HEK293T (cell line): ENCODE measurements around the gene CIZ1.

Experiments
- CTCF ChIA-PET: fragments of 350-600 bp; formaldehyde crosslinking; extraction: SDS; loops from one replicate; lab custom pipeline; 2021; ENCODE audit warnings: antibody characterized with exemption, inconsistent platforms; lab: Yijun Ruan, JAX
- POLR2A ChIA-PET: fragments of 350-600 bp; formaldehyde crosslinking; extraction: SDS; loops from one replicate; lab custom pipeline; 2020; ENCODE audit warnings: antibody characterized with exemption, inconsistent platforms; lab: Yijun Ruan, JAX
- DNase-seq: peaks from one replicate; pipeline ENCODE4 v3.0.0; 2012; ENCODE audit warnings: mixed read lengths; ENCODE audit errors: extremely low spot score
- ARNT ChIP-seq: fragments of 450-650 bp; IDR thresholded peaks from 2 replicates; pipeline ENCODE4 v1.6.1; 2017; ENCODE audit warnings: mild to moderate bottlenecking
- BHLHE40 ChIP-seq: fragments of 450-650 bp; IDR thresholded peaks from 2 replicates; pipeline ENCODE4 v1.6.1; 2016; ENCODE audit warnings: mild to moderate bottlenecking, moderate library complexity, borderline replicate concordance
- CTBP1 ChIP-seq: fragments of 450-650 bp; IDR thresholded peaks from 2 replicates; pipeline ENCODE4 v1.6.1; 2016; ENCODE audit warnings: borderline replicate concordance
- ELF4 ChIP-seq: fragments of 450-650 bp; IDR thresholded peaks from 2 replicates; pipeline ENCODE4 v1.6.1; 2017; ENCODE audit warnings: antibody characterized with exemption
- FOXA1 ChIP-seq: fragments of 450-650 bp; IDR thresholded peaks from 2 replicates; pipeline ENCODE4 v1.6.1; 2016; ENCODE audit warnings: mild to moderate bottlenecking
- FOXK2 ChIP-seq: fragments of 450-650 bp; IDR thresholded peaks from 2 replicates; pipeline ENCODE4 v1.6.1; 2016; ENCODE audit warnings: mild to moderate bottlenecking
- FOXM1 ChIP-seq: fragments of 450-650 bp; IDR thresholded peaks from 2 replicates; pipeline ENCODE4 v1.6.1; 2017; ENCODE audit warnings: mild to moderate bottlenecking, borderline replicate concordance
- HDGF ChIP-seq: fragments of 450-650 bp; IDR thresholded peaks from 2 replicates; pipeline ENCODE4 v1.6.1; 2017; ENCODE audit warnings: antibody characterized with exemption, borderline replicate concordance
- L3MBTL2 ChIP-seq: fragments of 450-650 bp; conservative IDR thresholded peaks from 2 replicates; pipeline ENCODE4 v1.6.1; 2016; ENCODE audit warnings: mild to moderate bottlenecking
- LEF1 ChIP-seq: fragments of 450-650 bp; IDR thresholded peaks from 2 replicates; pipeline ENCODE4 v1.6.1; 2017; ENCODE audit warnings: mild to moderate bottlenecking, borderline replicate concordance
- NFRKB ChIP-seq: fragments of 450-650 bp; IDR thresholded peaks from 2 replicates; pipeline ENCODE4 v1.6.1; 2016; ENCODE audit warnings: mild to moderate bottlenecking, moderate library complexity
- PKNOX1 ChIP-seq: fragments of 450-650 bp; IDR thresholded peaks from 2 replicates; pipeline ENCODE4 v1.6.1; 2016
- SP1 ChIP-seq: fragments of 450-650 bp; IDR thresholded peaks from 2 replicates; pipeline ENCODE4 v1.6.1; 2017
- SUZ12 ChIP-seq: fragments of 450-650 bp; IDR thresholded peaks from 2 replicates; pipeline ENCODE4 v1.6.1; 2016; ENCODE audit warnings: mild to moderate bottlenecking
- TARDBP ChIP-seq: fragments of 450-650 bp; IDR thresholded peaks from 2 replicates; pipeline ENCODE4 v1.6.1; 2016
- ZNF384 ChIP-seq: fragments of 450-650 bp; IDR thresholded peaks from 2 replicates; pipeline ENCODE4 v1.6.1; 2016

Gene CIZ1

GRCh38 chr9:128145951-128146351 lies 45.4 kb downstream of the CIZ1 start:
- TF ChIP-seq SUZ12 (no peak), BHLHE40 (no peak), PKNOX1 (no peak), SP1 (no peak), ELF4 (no peak), HDGF (no peak), ARNT (no peak), ZNF384 (no peak), TARDBP (no peak), FOXA1 (no peak), L3MBTL2 (no peak), CTBP1 (no peak), NFRKB (no peak), FOXM1 (no peak), LEF1 (no peak)
- DNase-seq, result no peak
- POLR2A ChIA-PET, result interaction anchor here (1.8 kb wide), 1 partner anchor 13 kb away, joined by 15 read pairs; the partner anchor contains the start of gene BBLN
- CTCF ChIA-PET, result no interaction called here

- POLR2A ChIA-PET, result interaction anchor here (1.8 kb wide), 1 partner anchor 14 kb away, joined by 15 read pairs; the partner anchor contains the start of gene BBLN
- CTCF ChIA-PET, result no interaction called here
- no peak for DNase-seq
- no peak for TF ChIP-seq ZNF384
- no peak for TF ChIP-seq LEF1
- TF ChIP-seq PKNOX1, result no peak
- TF ChIP-seq CTBP1, result no peak
These were observed 45.8 kb downstream of the CIZ1 start for GRCh38 chr9:128145536-128145935.

GRCh38 chr9:128144239-128145181 lies 46.9 kb downstream of the CIZ1 start:
- ChIA-PET POLR2A (no interaction called here), CTCF (no interaction called here)
- DNase-seq, result no peak
- no peak for TF ChIP-seq SP1
- no peak for TF ChIP-seq SUZ12
- TF ChIP-seq LEF1, result no peak
- no peak for TF ChIP-seq CTBP1
- no peak for TF ChIP-seq ELF4
- TF ChIP-seq NFRKB, result no peak
- no peak for TF ChIP-seq HDGF
- no peak for TF ChIP-seq FOXM1
- no peak for TF ChIP-seq ZNF384
- no peak for TF ChIP-seq L3MBTL2
- no peak for TF ChIP-seq ARNT
- TF ChIP-seq BHLHE40, result no peak
- no peak for TF ChIP-seq TARDBP
- no peak for TF ChIP-seq FOXK2

- no peak for DNase-seq
- CTCF ChIA-PET, result no interaction called here
- TF ChIP-seq BHLHE40, result no peak
- TF ChIP-seq FOXA1, result no peak
- TF ChIP-seq FOXM1, result no peak
- no peak for TF ChIP-seq SP1
- TF ChIP-seq LEF1, result no peak
- TF ChIP-seq NFRKB, result no peak
- TF ChIP-seq TARDBP, result no peak
- TF ChIP-seq HDGF, result no peak
- no peak for TF ChIP-seq FOXK2
- TF ChIP-seq SUZ12, result no peak
- no peak for TF ChIP-seq CTBP1
- TF ChIP-seq ARNT, result no peak
- POLR2A ChIA-PET, result no interaction called here
These were observed 47.7 kb downstream of the CIZ1 start for GRCh38 chr9:128143525-128144238.

- TF ChIP-seq CTBP1 (no peak), PKNOX1 (no peak), FOXA1 (no peak), SUZ12 (no peak), HDGF (no peak), ZNF384 (no peak), TARDBP (no peak), ELF4 (no peak), NFRKB (no peak), LEF1 (no peak), FOXM1 (no peak), SP1 (no peak), L3MBTL2 (no peak), BHLHE40 (no peak), ARNT (no peak), FOXK2 (no peak)
- ChIA-PET CTCF (interaction anchor here (0.6 kb wide), 1 partner anchor 39 kb away, joined by 3 read pairs; no protein-coding TSS in a partner anchor), POLR2A (no interaction called here)
- DNase-seq, result no peak
These were observed 48.8 kb downstream of the CIZ1 start for GRCh38 chr9:128142596-128142995.
